ENCODE results near the gene RPS2.

RPS2 gene

DNA sequence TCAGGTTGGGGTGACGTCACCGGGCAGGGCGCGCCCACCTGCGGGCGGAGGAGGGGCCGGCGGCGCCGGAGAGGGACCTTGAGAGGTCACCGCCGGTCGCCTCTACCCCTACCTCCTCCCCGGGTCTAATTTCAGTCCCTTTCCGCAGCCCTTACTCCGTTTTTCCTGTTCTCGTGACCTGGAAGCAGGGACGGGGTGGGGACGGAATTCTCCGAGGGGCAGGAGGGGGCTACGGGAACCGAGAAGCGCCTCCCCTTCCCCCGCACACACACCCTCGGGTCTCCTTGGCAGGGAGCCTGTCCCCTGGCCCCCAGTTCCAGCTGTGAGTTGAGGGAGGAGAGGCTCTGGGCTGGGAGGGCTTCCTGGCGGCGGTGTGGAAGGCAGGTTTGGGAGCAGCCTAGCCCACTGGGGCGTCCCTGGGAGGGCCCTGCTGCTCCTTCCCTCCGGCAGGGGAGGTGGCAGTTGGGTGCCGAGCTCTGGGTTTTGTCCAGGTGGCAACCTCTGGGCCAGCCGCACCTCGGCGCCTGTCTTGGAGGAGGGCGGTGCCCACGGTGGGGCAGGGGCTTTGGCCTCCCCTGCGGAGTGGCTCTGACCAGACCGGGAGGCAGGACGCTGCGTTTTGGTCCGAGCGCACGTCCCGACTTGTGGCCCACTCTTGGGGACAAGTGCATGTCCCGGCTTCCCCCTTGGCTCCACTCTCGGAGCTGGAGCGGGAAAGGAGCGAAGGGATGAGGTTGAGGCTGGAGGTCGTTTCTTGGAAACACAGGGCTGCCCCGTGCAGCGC is 25.9 kb upstream of the RPS2 start:
- H3K4me3 ChIP-seq (ENCODE audit: low read depth, low read length), result peak overlapping the region; percentile 68
- H3K79me2 ChIP-seq, result no peaks in the 10 kb centered on the region
- H3K4me2 ChIP-seq (ENCODE audit: low read length), result peak overlapping the region; percentile 89
- H3K9ac ChIP-seq, result no peak overlapping the region
- TF ChIP-seq, protein P1, sequence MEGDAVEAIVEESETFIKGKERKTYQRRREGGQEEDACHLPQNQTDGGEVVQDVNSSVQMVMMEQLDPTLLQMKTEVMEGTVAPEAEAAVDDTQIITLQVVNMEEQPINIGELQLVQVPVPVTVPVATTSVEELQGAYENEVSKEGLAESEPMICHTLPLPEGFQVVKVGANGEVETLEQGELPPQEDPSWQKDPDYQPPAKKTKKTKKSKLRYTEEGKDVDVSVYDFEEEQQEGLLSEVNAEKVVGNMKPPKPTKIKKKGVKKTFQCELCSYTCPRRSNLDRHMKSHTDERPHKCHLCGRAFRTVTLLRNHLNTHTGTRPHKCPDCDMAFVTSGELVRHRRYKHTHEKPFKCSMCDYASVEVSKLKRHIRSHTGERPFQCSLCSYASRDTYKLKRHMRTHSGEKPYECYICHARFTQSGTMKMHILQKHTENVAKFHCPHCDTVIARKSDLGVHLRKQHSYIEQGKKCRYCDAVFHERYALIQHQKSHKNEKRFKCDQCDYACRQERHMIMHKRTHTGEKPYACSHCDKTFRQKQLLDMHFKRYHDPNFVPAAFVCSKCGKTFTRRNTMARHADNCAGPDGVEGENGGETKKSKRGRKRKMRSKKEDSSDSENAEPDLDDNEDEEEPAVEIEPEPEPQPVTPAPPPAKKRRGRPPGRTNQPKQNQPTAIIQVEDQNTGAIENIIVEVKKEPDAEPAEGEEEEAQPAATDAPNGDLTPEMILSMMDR (IDR thresholded peaks at IDR 0.05), result no peak
- H3K27ac ChIP-seq, result no peak overlapping the region
- no peaks in the 10 kb centered on the region for H3K36me3 ChIP-seq (ENCODE audit: control insufficient read depth, insufficient read depth, low read length)
- H3K4me1 ChIP-seq, result peaks cover 3% of the 10 kb centered on the region
- H3K27me3 ChIP-seq (ENCODE audit: control insufficient read depth, insufficient read depth, low read length), result no peaks in the 10 kb centered on the region
- H3K9me3 ChIP-seq (ENCODE audit: control insufficient read depth, low read length), result no peaks in the 10 kb centered on the region
- H2AFZ ChIP-seq, result peak overlapping the region; percentile 73

DNA sequence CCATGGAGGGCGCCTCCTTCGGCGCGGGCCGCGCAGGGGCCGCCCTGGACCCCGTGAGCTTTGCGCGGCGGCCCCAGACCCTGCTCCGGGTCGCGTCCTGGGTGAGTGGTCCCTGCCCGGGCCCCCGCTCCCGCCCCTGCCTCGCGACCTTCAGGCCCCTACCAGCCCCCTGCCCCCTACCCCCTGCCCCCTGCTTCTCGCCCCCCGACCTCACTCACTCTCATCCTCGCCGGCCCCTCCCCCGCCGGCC is 25.4 kb upstream of the RPS2 start:
- H3K4me2 ChIP-seq (ENCODE audit: low read length), result no peak overlapping the region
- H3K79me2 ChIP-seq, result no peaks in the 10 kb centered on the region
- H3K9me3 ChIP-seq (ENCODE audit: control insufficient read depth, low read length), result no peaks in the 10 kb centered on the region
- no peaks in the 10 kb centered on the region for H3K27me3 ChIP-seq (ENCODE audit: control insufficient read depth, insufficient read depth, low read length)
- TF ChIP-seq, protein P1 (IDR thresholded peaks at IDR 0.05), result no peak
- no peak overlapping the region for H3K9ac ChIP-seq
- H3K36me3 ChIP-seq (ENCODE audit: control insufficient read depth, insufficient read depth, low read length), result no peaks in the 10 kb centered on the region
- peak overlapping the region; percentile 68 for H3K4me3 ChIP-seq (ENCODE audit: low read depth, low read length)
- no peak overlapping the region for H3K27ac ChIP-seq
- peaks cover 5% of the 10 kb centered on the region for H3K4me1 ChIP-seq
- peak overlapping the region; percentile 73 for H2AFZ ChIP-seq

DNA sequence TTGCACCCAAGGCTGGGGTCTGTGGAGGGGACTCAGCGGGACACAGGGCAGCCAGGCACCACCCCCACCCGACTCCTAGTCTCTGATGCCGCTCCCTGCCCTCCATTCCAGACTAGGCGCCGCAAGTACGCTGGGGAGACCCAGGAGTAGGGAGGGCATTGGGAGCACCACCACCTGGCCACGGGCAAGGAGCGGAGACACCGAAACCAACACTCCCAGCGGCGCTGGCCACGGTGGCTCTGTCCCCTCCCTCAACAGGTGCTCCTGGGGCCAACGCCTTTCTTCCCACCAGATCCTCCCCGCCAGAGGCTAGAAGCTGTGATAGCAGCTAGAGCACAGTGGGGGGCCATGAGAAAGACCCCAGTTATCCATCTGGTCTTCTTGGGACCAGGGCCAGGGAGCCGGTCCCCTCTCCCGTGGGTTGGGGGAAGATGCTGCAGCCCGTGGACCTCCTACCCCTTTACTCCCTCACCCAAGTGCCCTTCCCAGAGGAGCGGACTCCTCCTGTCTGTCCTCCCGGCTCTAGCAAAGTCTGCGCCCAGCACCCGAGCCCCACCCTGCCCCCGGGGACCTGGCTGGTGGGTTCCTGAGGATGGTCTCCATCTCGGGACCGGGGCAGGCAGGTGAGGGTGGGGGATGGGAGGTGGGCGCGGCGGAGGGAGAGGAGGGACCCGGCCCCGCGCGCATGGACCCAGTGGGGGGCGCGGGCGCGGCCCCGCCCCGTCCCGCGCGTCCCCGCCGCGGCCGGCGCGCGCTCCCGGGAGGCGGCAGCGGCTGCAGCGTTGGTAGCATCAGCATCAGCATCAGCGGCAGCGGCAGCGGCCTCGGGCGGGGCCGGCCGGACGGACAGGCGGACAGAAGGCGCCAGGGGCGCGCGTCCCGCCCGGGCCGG is 24.8 kb upstream of the RPS2 start, which contains the start of gene SYNGR3:
TSS of gene SYNGR3 (plus strand) at position 762 of the 892 bp plus-strand sequence. CDS start 133 bp downstream, outside the sequence.
- Histone ChIP-seq H2AFZ (peak within 1 kb of the TSS; percentile 73), H3K27ac (no peak within 1 kb of the TSS), H3K9me3 (ENCODE audit: control insufficient read depth, low read length) (no peaks in the 10 kb centered on the region), H3K36me3 (ENCODE audit: control insufficient read depth, insufficient read depth, low read length) (no peaks in the 10 kb centered on the region), H3K9ac (no peak within 1 kb of the TSS), H3K27me3 (ENCODE audit: control insufficient read depth, insufficient read depth, low read length) (no peaks in the 10 kb centered on the region), H3K79me2 (no peaks in the 10 kb centered on the region), H3K4me3 (ENCODE audit: low read depth, low read length) (peak within 1 kb of the TSS; percentile 68), H3K4me2 (ENCODE audit: low read length) (peak within 1 kb of the TSS; percentile 89), H3K4me1 (peaks cover 7% of the 10 kb centered on the region)
- TF ChIP-seq, protein P1 (IDR thresholded peaks at IDR 0.05), result no peak

DNA sequence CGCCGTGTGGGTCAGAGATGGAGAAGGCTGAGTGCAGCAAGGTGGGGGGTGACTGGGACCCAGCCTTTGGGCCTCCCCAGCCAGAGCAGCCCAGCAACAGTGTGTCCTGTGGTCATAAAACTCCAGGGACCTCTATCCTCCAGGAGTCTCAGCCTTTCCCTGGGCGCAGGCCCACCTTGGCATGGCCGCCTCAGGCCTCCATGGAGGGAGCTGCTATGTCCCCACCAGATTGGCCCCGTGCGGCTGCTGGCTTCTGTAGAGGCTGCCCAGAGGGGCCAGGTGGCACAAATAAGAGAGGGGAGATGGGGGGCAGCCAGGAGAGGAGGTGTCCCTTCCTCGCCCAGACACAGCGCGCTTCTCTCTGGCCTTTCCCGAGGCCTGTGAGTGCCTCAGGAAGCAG is 22.6 kb upstream of the RPS2 start:
- no peak overlapping the region for H3K9ac ChIP-seq
- no peaks in the 10 kb centered on the region for H3K79me2 ChIP-seq
- no peaks in the 10 kb centered on the region for H3K9me3 ChIP-seq (ENCODE audit: control insufficient read depth, low read length)
- TF ChIP-seq, protein P1 (IDR thresholded peaks at IDR 0.05), result no peak
- no peak overlapping the region for H3K4me2 ChIP-seq (ENCODE audit: low read length)
- peaks cover 7% of the 10 kb centered on the region for H3K4me1 ChIP-seq
- no peaks in the 10 kb centered on the region for H3K36me3 ChIP-seq (ENCODE audit: control insufficient read depth, insufficient read depth, low read length)
- no peak overlapping the region for H3K4me3 ChIP-seq (ENCODE audit: low read depth, low read length)
- H3K27ac ChIP-seq, result no peak overlapping the region
- no peak overlapping the region for H2AFZ ChIP-seq
- no peaks in the 10 kb centered on the region for H3K27me3 ChIP-seq (ENCODE audit: control insufficient read depth, insufficient read depth, low read length)
